LNCaP clone FGC (cell line): ENCODE measurements around the gene CCDC106.

Experiments
- DNase-seq: peaks from one replicate; pipeline ENCODE4 v3.0.0-alpha.2; 2011; ENCODE audit warnings: low read depth
- H3K4me3 ChIP-seq: 2 replicates; pipeline ENCODE4 v1.5.1; 2011; ENCODE audit warnings: mild to moderate bottlenecking, low read depth, low read length, control low read depth
- TF ChIP-seq, protein P1 (sequence below): IDR thresholded peaks from 2 replicates; pipeline ENCODE4 v1.5.1; 2012; ENCODE audit warnings: mild to moderate bottlenecking; ENCODE audit not compliant: control insufficient read depth, insufficient read depth; ENCODE audit errors: extremely low read depth

Gene CCDC106

DNA sequence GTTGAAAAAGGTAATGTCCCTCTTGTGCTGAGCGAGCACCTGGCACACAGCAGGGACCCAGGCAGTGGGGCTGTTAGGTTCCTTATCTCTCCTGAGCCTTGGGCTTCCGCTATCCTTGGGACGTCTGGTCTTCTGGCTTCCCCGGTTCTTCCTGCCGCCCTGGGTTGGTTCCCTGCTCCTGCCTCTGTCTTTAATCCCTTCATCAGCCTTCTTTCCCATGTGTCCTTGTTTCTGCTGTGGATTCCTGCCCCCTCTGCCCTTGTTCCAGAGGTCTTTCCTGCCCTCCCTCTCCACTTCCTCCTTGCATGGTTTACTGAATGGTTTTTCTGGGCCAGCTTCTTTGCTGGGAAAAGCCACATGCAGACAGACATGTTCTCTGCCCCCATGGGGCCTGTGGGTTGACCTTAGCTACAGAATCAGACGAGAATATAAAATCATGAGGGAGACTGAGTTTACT is 29.6 kb downstream of the CCDC106 start:
- DNase-seq = no peak
- peak overlapping the region; percentile 77 for H3K4me3 ChIP-seq
- TF ChIP-seq, protein P1, sequence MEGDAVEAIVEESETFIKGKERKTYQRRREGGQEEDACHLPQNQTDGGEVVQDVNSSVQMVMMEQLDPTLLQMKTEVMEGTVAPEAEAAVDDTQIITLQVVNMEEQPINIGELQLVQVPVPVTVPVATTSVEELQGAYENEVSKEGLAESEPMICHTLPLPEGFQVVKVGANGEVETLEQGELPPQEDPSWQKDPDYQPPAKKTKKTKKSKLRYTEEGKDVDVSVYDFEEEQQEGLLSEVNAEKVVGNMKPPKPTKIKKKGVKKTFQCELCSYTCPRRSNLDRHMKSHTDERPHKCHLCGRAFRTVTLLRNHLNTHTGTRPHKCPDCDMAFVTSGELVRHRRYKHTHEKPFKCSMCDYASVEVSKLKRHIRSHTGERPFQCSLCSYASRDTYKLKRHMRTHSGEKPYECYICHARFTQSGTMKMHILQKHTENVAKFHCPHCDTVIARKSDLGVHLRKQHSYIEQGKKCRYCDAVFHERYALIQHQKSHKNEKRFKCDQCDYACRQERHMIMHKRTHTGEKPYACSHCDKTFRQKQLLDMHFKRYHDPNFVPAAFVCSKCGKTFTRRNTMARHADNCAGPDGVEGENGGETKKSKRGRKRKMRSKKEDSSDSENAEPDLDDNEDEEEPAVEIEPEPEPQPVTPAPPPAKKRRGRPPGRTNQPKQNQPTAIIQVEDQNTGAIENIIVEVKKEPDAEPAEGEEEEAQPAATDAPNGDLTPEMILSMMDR = no peak

DNA sequence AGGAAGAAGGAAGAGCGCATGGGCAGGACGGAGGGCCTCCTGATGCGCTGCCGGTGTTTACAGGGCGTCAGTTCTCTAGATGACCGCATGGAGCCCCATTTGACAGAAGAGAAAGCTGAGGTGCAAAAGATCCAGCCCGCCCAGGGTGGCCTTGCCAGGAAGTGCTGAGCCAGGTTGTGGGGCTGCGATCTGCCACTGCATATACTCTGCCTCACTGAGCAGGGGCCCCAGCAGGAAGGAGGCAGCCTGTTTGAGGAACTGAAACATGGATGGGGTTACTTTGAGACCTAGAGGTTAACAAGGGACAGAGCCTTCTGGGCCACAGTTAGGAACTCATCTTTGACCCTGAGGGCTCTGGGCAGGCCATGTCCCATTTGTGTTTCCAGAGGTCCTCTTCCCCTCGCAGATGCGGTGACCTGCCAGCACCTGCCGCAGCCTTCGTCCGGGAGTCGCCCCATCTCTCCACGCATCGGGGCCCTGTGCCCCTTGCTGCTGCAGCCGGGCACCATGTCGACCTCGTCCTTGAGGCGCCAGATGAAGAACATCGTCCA is 30.2 kb downstream of the CCDC106 start:
- peak overlapping the region; percentile 77; the same call in 1 of the 2 replicates for H3K4me3 ChIP-seq
- DNase-seq = no peak
- TF ChIP-seq, protein P1 = no peak

DNA sequence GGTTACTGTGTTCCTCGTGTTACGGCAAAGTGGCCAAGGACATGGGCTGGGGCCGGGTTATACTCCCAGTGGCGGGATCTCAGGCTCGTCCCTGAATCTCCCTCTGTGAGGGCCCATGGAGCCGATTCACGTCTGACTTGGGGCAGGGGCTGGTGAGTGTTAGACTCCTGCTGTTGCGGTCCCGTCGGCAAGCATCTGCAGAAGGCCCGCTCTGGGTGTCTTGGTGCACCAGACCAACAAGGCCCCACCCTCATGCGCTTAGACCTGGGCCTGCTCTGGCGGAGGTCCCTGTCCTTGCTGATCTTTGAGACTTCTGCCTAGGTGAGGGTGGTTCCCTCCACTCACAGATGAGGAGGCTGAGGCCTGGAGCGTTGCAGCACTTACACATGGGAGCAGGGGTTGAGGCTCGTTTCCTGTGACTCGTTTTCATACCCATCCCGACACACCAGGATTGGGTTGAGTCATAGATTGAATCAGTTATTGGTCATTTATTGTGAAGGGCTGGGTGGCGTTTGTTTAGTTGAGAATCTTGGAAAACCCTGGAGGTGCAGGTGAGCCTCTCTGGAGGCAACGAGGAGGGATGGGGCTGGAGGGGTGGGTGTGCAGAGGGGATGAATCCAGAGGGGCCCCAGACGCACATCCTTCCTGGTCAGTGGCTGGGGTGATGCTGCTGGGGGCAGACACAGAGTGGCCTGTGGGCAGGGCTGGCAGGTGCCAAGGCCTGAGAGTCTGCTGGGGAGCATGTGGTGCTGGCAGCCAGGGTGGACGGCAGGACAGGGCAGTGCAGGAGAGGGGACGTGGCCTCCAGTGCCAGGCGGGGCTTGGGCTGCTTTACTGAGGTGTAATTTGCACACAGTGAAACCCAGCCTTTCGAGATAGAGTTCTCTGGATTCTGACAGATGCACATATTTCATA is 31.6 kb downstream of the CCDC106 start:
- TF ChIP-seq, protein P1 = no peak
- DNase-seq = no peak
- H3K4me3 ChIP-seq = no peak overlapping the region

DNA sequence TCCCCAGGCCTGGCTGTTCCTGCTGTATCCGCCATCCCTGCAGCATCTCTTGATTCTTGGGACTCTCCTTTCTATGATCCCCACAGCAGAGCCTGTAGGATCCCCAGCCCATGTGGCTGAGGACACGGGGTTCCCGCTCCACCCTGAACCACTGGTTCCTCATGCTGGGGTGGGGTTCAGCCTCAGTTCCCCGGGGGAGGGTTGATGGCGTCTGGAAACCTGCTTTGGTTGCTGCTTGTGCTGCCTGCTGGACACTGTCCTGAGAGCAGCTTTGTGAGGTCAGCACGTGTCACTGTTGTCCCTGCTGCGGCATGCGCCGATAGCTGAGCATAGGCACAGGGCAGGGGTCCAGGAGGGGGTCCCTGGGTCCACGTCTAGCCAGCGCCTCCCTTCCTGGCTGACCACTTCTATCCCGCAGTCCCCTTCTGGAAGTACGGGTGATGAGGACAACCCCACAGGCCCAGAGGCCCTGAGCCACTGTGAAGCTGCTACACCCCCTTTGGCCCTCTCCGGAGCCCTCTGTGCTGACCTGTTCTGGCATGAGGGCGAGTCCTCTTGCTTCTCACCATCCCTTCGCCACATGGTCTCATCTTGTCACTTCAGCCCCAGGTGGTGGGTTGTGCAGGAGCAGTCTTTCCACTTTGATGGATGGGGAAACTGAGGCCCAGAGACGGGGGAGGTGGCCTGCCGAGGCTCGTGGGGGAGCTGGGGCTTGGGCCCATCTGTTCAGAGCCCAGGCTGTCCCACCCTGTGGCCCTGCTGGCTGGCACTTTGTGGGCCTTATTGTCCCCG is 32.5 kb downstream of the CCDC106 start:
- TF ChIP-seq, protein P1 = no peak
- DNase-seq = no peak
- no peak overlapping the region for H3K4me3 ChIP-seq

DNA sequence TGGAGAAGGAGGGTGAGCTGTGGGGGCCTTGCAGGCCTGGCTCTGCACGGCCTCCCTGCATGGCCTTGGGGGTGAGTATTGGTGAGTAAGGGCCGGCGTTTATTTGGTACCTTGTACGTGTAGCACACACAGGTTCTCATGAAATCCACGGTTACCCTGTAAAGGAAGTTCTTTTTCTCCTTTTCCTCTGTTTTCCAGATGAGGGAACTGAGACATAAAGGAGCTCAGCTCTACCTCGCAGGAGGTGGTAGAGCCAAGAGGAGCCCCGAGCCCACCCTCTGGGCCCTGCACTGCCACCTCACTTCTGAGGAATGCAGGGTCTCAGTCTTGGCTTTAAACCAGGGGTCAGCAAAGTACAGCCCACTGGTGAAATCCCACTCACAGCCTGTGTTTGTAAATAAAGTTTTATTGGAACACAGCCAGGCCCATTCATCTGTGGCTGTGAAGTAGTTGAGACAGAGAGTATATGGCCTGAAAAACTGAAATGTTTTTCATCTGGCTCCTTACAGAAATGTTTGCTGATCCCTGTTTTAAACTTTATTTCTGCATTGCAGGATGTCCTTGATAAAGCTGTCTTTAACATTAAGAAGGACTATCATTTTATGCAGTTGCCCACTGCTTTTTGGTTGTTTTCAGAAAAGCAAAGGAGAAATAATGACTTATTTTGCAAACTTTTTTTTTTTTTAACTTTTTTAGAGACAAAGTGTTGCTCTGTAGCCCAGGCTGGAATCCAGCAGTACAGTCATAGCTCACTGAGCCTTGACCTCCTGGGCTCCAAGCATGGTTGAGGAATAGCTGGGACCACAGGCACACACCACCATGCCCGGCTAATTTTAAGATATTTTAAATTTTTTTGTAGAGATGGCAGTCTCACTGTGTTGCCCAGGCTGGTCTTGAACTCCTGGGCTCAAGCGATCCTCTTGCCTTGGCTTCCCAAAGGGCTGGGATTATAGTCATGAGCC is 33.4 kb downstream of the CCDC106 start:
- no peak for DNase-seq
- TF ChIP-seq, protein P1 = no peak
- no peak overlapping the region for H3K4me3 ChIP-seq
